IMR-90 (cell line): ENCODE results near the gene TINAGL1.

Source experiments
- CHD1 ChIP-seq: IDR thresholded peaks from 2 replicates; pipeline ENCODE4 v1.6.1; 2012; ENCODE audit warnings: low read depth, low read length, improper control_type of control experiment
- CTCF ChIP-seq: conservative IDR thresholded peaks from 2 replicates; pipeline ENCODE4 v1.5.1; 2012; ENCODE audit warnings: mild to moderate bottlenecking, low read depth, low read length, improper control_type of control experiment
- RAD21 ChIP-seq: IDR thresholded peaks from 2 replicates; pipeline ENCODE4 v1.6.1; 2012; ENCODE audit warnings: low read length, improper control_type of control experiment
- RFX5 ChIP-seq: IDR thresholded peaks from 2 replicates; pipeline ENCODE4 v1.8.0; 2012; ENCODE audit warnings: low read depth, mild to moderate bottlenecking, low read length, moderate library complexity

GRCh38 chr1:31614414-31615005 lies 38.2 kb downstream of the TINAGL1 start:
- TF ChIP-seq CHD1 (no peak), CTCF (no peak), RAD21 (no peak), RFX5 (no peak)
